ENCODE results near the gene MRPL30.
"Not testable (repeated sequence)": the region's sequence is repeated elsewhere in the genome, so short reads cannot be mapped to it uniquely, and the experiment has no call there.

The MRPL30 gene

GRCh38 chr2:99180755-99181623 is at the start of gene MRPL30, which contains the start of gene MITD1:
Gene MRPL30 (plus strand): TSS chr2:99181184. CDS start chr2:99186204, 5,020 bp downstream.
Gene MITD1 (minus strand): TSS chr2:99181058. CDS start chr2:99180981, 77 bp downstream.
- DNase-seq (ENCODE audit: low read depth in 3 of 3), result peak; percentile 71 to 84 (median 71)

- DNase-seq (ENCODE audit: low read depth in 3 of 3), result not testable (repeated sequence)
Observed at GRCh38 chr2:99135044-99135556, 45.9 kb upstream of the MRPL30 start.

GRCh38 chr2:99139003-99139402 is 42.0 kb upstream of the MRPL30 start:
- DNase-seq (ENCODE audit: low read depth in 3 of 3), result no peak

- DNase-seq (ENCODE audit: low read depth in 3 of 3), result no peak
Observed at GRCh38 chr2:99140056-99140859, 40.7 kb upstream of the MRPL30 start.

GRCh38 chr2:99140860-99141109 is 40.2 kb upstream of the MRPL30 start:
- DNase-seq (ENCODE audit: low read depth in 3 of 3), result no peak

- peak; percentile 93 to 98 (median 95) for DNase-seq (ENCODE audit: low read depth in 3 of 3)
Observed at GRCh38 chr2:99141110-99142108, 39.6 kb upstream of the MRPL30 start, which contains the start of gene C2orf15. Gene C2orf15 (plus strand): TSS chr2:99141707. CDS start chr2:99150559, 8,852 bp downstream.

- DNase-seq (ENCODE audit: low read depth in 3 of 3), result no peak
Observed at GRCh38 chr2:99150706-99151105, 30.3 kb upstream of the MRPL30 start.

- no peak for DNase-seq (ENCODE audit: low read depth in 3 of 3)
Observed at GRCh38 chr2:99152199-99152895, 28.6 kb upstream of the MRPL30 start.

GRCh38 chr2:99153921-99154604 is 26.9 kb upstream of the MRPL30 start:
- DNase-seq (ENCODE audit: low read depth in 3 of 3), result no peak

GRCh38 chr2:99154643-99155536 is 26.1 kb upstream of the MRPL30 start, which contains the start of the genes LIPT1 and TSGA10:
Gene LIPT1 (plus strand): TSS chr2:99154967. CDS start chr2:99161958, 6,991 bp downstream.
Gene TSGA10 (minus strand): TSS chr2:99154942. CDS start chr2:99109439, 45,503 bp downstream.
- peak; percentile 80 to 89 (median 87) for DNase-seq (ENCODE audit: low read depth in 3 of 3)

- DNase-seq (ENCODE audit: low read depth in 3 of 3), result no peak
Observed at GRCh38 chr2:99156891-99157290, 24.1 kb upstream of the MRPL30 start.

GRCh38 chr2:99158599-99158998 is 22.4 kb upstream of the MRPL30 start:
- DNase-seq (ENCODE audit: low read depth in 3 of 3), result no peak

GRCh38 chr2:99159594-99159993 is 21.4 kb upstream of the MRPL30 start:
- no peak for DNase-seq (ENCODE audit: low read depth in 3 of 3)

GRCh38 chr2:99166218-99166617 is 14.8 kb upstream of the MRPL30 start:
- no peak for DNase-seq (ENCODE audit: low read depth in 3 of 3)

GRCh38 chr2:99169534-99169933 is 11.4 kb upstream of the MRPL30 start:
- DNase-seq (ENCODE audit: low read depth in 3 of 3), result no peak

GRCh38 chr2:99171377-99172140 is 9.4 kb upstream of the MRPL30 start:
- DNase-seq (ENCODE audit: low read depth in 3 of 3), result no peak

GRCh38 chr2:99181624-99182000 is 628 bp downstream of the MRPL30 start:
- DNase-seq (ENCODE audit: low read depth in 3 of 3), result no peak

- DNase-seq (ENCODE audit: low read depth in 3 of 3), result no peak
Observed at GRCh38 chr2:99183025-99183424, 2.0 kb downstream of the MRPL30 start.
